K562 (cell line): Measurements from ENCODE around the gene TP53BP2. TPM values are rescaled to one million over a fixed set of nuclear protein-coding genes. Genes with fewer than 3 reads are reported as not detected.
A peak's percentile ranks its signal among the peaks of the same experiment; 100 is the strongest.

Experiments used
- BCOR ChIP-seq: fragments of 450-650 bp; IDR thresholded peaks from 2 replicates; pipeline ENCODE4 v1.6.1; 2016
- CXXC5 ChIP-seq: fragments of 250-450 bp; sonication (Bioruptor Pico); IDR thresholded peaks from 2 replicates; pipeline ENCODE4 v1.8.0; 2022; ENCODE audit warnings: inconsistent platforms, mild to moderate bottlenecking, moderate library complexity
- FOXA1 ChIP-seq: fragments of 450-650 bp; IDR thresholded peaks from 2 replicates; pipeline ENCODE4 v1.6.1; 2016; ENCODE audit warnings: mild to moderate bottlenecking, borderline replicate concordance
- GABPB1 ChIP-seq: sonication (generic); formaldehyde crosslinking; IDR thresholded peaks from 2 replicates; pipeline ENCODE4 v1.8.0; 2022; ENCODE audit warnings: mild to moderate bottlenecking, missing genetic modification reagents
- IRF2 ChIP-seq: sonication (generic); formaldehyde crosslinking; IDR thresholded peaks from 2 replicates; pipeline ENCODE4 v1.8.1; 2022; ENCODE audit warnings: mild to moderate bottlenecking, missing genetic modification reagents
- KDM1A ChIP-seq, 2 experiments: fragments of 450-650 bp; IDR thresholded peaks; 2 replicates each; pipeline ENCODE4 v1.6.1; 2016; ENCODE audit warnings: mild to moderate bottlenecking in 2 of 2
- KLF6 ChIP-seq: fragments of 250-450 bp; sonication (Bioruptor Pico); IDR thresholded peaks from 2 replicates; pipeline ENCODE4 v1.4.0; 2020; ENCODE audit warnings: mild to moderate bottlenecking, moderate library complexity, borderline replicate concordance
- LEF1 ChIP-seq: fragments of 450-650 bp; IDR thresholded peaks from 2 replicates; pipeline ENCODE4 v1.6.1; 2016; ENCODE audit warnings: mild to moderate bottlenecking
- MTA1 ChIP-seq: fragments of 450-650 bp; IDR thresholded peaks from 2 replicates; pipeline ENCODE4 v1.6.1; 2017; ENCODE audit warnings: borderline replicate concordance
- PML ChIP-seq: IDR thresholded peaks from 2 replicates; pipeline ENCODE4 v1.6.1; 2012; ENCODE audit warnings: low read length, inconsistent platforms
- POLR2AphosphoS5 ChIP-seq: IDR thresholded peaks from 2 replicates; pipeline ENCODE4 v1.6.1; 2011; ENCODE audit warnings: mild to moderate bottlenecking, low read depth, low read length, moderate library complexity; ENCODE audit not compliant: control insufficient read depth, insufficient read depth
- POLR3G ChIP-seq: IDR thresholded peaks from 2 replicates; pipeline ENCODE4 v1.6.1; 2011; ENCODE audit not compliant: insufficient read length, insufficient replicate concordance; ENCODE audit errors: extremely low read depth
- RBM25 ChIP-seq: fragments of 200-400 bp; formaldehyde crosslinking; IDR thresholded peaks from 2 replicates; pipeline ENCODE4 v1.6.1; 2018; ENCODE audit warnings: low read length, low read depth, moderate library complexity; ENCODE audit not compliant: severe bottlenecking
- TBL1XR1 ChIP-seq, 2 experiments: IDR thresholded peaks; 2 replicates each; pipeline ENCODE4 v1.6.1; 2012; ENCODE audit warnings: improper control_type of control experiment in 2 of 2, low read length in 2 of 2, mild to moderate bottlenecking in 1 of 2
- TFE3 ChIP-seq: fragments of 450-650 bp; formaldehyde crosslinking; IDR thresholded peaks from 2 replicates; pipeline ENCODE4 v1.4.0; 2020; ENCODE audit warnings: mild to moderate bottlenecking, mixed read lengths
- TRIM24 ChIP-seq, 2 experiments: fragments of 450-650 bp; IDR thresholded peaks; 2 replicates each; pipeline ENCODE4 v1.6.1; 2016
- XRCC4 ChIP-seq: IDR thresholded peaks from one replicate; pipeline ENCODE4 v1.6.1; 2011; ENCODE audit not compliant: insufficient read depth, insufficient read length; ENCODE audit errors: extremely low read depth
- ZNF143 ChIP-seq: sonication (generic); formaldehyde crosslinking; IDR thresholded peaks from 2 replicates; pipeline ENCODE4 v1.9.0; 2022; ENCODE audit warnings: mild to moderate bottlenecking, missing genetic modification reagents
- ZNF436 ChIP-seq: fragments of 250-450, 450-650 bp; sonication (Bioruptor Pico); formaldehyde crosslinking; IDR thresholded peaks from 2 replicates; pipeline ENCODE4 v1.7.0; 2020; ENCODE audit warnings: mild to moderate bottlenecking
- ZNF778 ChIP-seq: fragments of 450-650 bp; formaldehyde crosslinking; IDR thresholded peaks from 2 replicates; pipeline ENCODE4 v1.4.0; 2020; ENCODE audit warnings: mild to moderate bottlenecking, moderate library complexity
- polyA plus RNA-seq, 8 experiments: library from polyadenylated mRNA; depleted of rRNA in 4 of 8; stranded (reverse) in 5 of 8; unstranded in 3 of 8; fragments of >200 nt; fragmentation: Nextera tagmentation in 2 of 8; fragmentation: Illumina TruSeq in 1 of 8; extraction: Ambion mirVana in 2 of 8; extraction: Trizol in 1 of 8; gene quantifications; 2 replicates each; pipeline versions ENCODE4 v1.2.1 to v1.2.3, GENCODE V29; 2011 to 2014; ENCODE audit warnings: inconsistent platforms in 1 of 8, missing spikeins in 1 of 8
- total RNA-seq, 7 experiments: library from RNA; depleted of rRNA in 6 of 7; stranded (reverse); fragments of >200 nt in 6 of 7; fragmentation: Illumina TruSeq in 2 of 7; extraction: Trizol in 2 of 7; gene quantifications; 2 replicates each; pipeline versions ENCODE4 v1.2.1 to v1.2.3, GENCODE V29; 2011 to 2021; ENCODE audit warnings: low replicate concordance in 1 of 7
- TF ChIP-seq, protein P1 (sequence below): fragments of 250-450 bp; sonication (Bioruptor Pico); IDR thresholded peaks from 2 replicates; pipeline ENCODE4 v1.5.0; 2020; ENCODE audit warnings: mild to moderate bottlenecking, borderline replicate concordance
- TF ChIP-seq, protein P2 (sequence below): fragments of 250-450 bp; sonication (Bioruptor Pico); IDR thresholded peaks from 2 replicates; pipeline ENCODE4 v1.8.0; 2022; ENCODE audit warnings: inconsistent platforms
- TF ChIP-seq, protein P3 (sequence below): sonication (generic); formaldehyde crosslinking; IDR thresholded peaks from 2 replicates; pipeline ENCODE4 v1.8.0; 2022; ENCODE audit warnings: missing genetic modification reagents, mild to moderate bottlenecking, moderate library complexity, borderline replicate concordance
- TF ChIP-seq, protein P4 (sequence below): sonication (generic); formaldehyde crosslinking; IDR thresholded peaks from 2 replicates; pipeline ENCODE4 v1.8.0; 2022; ENCODE audit warnings: mild to moderate bottlenecking, low read depth, missing genetic modification reagents

The TP53BP2 gene
- total and polyA plus RNA-seq, 9 of the 15 experiments (the other 6 are each of a cell fraction or from before 2014, with no cell fraction given) = 17.0 to 69.6 (median 40.1) TPM

- TF ChIP-seq, protein P1, sequence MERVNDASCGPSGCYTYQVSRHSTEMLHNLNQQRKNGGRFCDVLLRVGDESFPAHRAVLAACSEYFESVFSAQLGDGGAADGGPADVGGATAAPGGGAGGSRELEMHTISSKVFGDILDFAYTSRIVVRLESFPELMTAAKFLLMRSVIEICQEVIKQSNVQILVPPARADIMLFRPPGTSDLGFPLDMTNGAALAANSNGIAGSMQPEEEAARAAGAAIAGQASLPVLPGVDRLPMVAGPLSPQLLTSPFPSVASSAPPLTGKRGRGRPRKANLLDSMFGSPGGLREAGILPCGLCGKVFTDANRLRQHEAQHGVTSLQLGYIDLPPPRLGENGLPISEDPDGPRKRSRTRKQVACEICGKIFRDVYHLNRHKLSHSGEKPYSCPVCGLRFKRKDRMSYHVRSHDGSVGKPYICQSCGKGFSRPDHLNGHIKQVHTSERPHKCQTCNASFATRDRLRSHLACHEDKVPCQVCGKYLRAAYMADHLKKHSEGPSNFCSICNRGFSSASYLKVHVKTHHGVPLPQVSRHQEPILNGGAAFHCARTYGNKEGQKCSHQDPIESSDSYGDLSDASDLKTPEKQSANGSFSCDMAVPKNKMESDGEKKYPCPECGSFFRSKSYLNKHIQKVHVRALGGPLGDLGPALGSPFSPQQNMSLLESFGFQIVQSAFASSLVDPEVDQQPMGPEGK (CRISPR knock-in tag) = no peak
- TF ChIP-seq, protein P2, sequence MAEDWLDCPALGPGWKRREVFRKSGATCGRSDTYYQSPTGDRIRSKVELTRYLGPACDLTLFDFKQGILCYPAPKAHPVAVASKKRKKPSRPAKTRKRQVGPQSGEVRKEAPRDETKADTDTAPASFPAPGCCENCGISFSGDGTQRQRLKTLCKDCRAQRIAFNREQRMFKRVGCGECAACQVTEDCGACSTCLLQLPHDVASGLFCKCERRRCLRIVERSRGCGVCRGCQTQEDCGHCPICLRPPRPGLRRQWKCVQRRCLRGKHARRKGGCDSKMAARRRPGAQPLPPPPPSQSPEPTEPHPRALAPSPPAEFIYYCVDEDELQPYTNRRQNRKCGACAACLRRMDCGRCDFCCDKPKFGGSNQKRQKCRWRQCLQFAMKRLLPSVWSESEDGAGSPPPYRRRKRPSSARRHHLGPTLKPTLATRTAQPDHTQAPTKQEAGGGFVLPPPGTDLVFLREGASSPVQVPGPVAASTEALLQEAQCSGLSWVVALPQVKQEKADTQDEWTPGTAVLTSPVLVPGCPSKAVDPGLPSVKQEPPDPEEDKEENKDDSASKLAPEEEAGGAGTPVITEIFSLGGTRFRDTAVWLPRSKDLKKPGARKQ (CRISPR knock-in tag) = 0 out of 2 replicates have a peak, but pooled peaks have one; percentile 19
- no peak for TF ChIP-seq TBL1XR1 (IDR thresholded peaks at IDR 0.05; ENCODE audit: low read length in 2 of 2)
- no peak for TF ChIP-seq PML
- no peak for TF ChIP-seq ZNF778 (CRISPR knock-in tag)
- no peak for TF ChIP-seq XRCC4
- no peak; a peak in 2 of 4 replicates for TF ChIP-seq TRIM24 (IDR thresholded peaks at IDR 0.05)
- no peak for TF ChIP-seq ZNF143
- TF ChIP-seq POLR3G = no peak
- peak; percentile 43 to 70; a peak in 2 of 4 replicates for TF ChIP-seq KDM1A (IDR thresholded peaks at IDR 0.05)
- TF ChIP-seq ZNF436 (CRISPR knock-in tag) = no peak
- no peak for TF ChIP-seq FOXA1
- no peak for TF ChIP-seq KLF6 (CRISPR knock-in tag)
- TF ChIP-seq, protein P3, sequence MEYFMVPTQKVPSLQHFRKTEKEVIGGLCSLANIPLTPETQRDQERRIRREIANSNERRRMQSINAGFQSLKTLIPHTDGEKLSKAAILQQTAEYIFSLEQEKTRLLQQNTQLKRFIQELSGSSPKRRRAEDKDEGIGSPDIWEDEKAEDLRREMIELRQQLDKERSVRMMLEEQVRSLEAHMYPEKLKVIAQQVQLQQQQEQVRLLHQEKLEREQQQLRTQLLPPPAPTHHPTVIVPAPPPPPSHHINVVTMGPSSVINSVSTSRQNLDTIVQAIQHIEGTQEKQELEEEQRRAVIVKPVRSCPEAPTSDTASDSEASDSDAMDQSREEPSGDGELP (CRISPR knock-in tag) = no peak
- peak; percentile 90 for TF ChIP-seq BCOR
- TF ChIP-seq RBM25 = peak; percentile 80
- no peak for TF ChIP-seq MTA1
- TF ChIP-seq LEF1 = no peak
- TF ChIP-seq IRF2 (CRISPR knock-in tag) = no peak
- no peak for TF ChIP-seq GABPB1 (CRISPR knock-in tag)
- no peak for TF ChIP-seq POLR2AphosphoS5
- TF ChIP-seq CXXC5 (CRISPR knock-in tag) = no peak
- TF ChIP-seq TFE3 (CRISPR knock-in tag) = no peak
- TF ChIP-seq, protein P4, sequence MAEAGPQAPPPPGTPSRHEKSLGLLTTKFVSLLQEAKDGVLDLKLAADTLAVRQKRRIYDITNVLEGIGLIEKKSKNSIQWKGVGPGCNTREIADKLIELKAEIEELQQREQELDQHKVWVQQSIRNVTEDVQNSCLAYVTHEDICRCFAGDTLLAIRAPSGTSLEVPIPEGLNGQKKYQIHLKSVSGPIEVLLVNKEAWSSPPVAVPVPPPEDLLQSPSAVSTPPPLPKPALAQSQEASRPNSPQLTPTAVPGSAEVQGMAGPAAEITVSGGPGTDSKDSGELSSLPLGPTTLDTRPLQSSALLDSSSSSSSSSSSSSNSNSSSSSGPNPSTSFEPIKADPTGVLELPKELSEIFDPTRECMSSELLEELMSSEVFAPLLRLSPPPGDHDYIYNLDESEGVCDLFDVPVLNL (CRISPR knock-in tag) = no peak
Observed at GRCh38 chr1:223848536-223848935, 2.8 kb upstream of the TP53BP2 start (continued).
